Mucosa of descending colon (tissue), 3 donors: ENCODE data around the gene SLC25A24. TPM values are rescaled to one million over a fixed set of nuclear protein-coding genes. Genes with fewer than 3 reads are reported as not detected.

Experiments used
- ATAC-seq: fragments of 200-7000 bp; cut with Tn5 transposase; one replicate; pipeline ENCODE4 v1.9.1; 2020; ENCODE audit warnings: mild to moderate bottlenecking, moderate library complexity
- DNase-seq, 3 donors: peaks; one replicate each; pipeline ENCODE4 v3.0.0-alpha.2; 2020
- H3K36me3 ChIP-seq: fragments of 200-600 bp; one replicate; pipeline ENCODE4 v1.8.0; 2021; ENCODE audit warnings: low read depth, mild to moderate bottlenecking
- H3K4me1 ChIP-seq: fragments of 200-600 bp; one replicate; pipeline ENCODE4 v1.8.0; 2021; ENCODE audit warnings: low read depth, mild to moderate bottlenecking
- H3K4me3 ChIP-seq: fragments of 200-600 bp; one replicate; pipeline ENCODE4 v1.8.0; 2021; ENCODE audit warnings: mild to moderate bottlenecking
- H3K9me3 ChIP-seq: fragments of 200-600 bp; one replicate; pipeline ENCODE4 v1.8.0; 2021; ENCODE audit warnings: mild to moderate bottlenecking
- intact Hi-C, 2 donors: fragments of 100-400 bp; cut with DNase I in 1 of 2; cut with micrococcal nuclease in 1 of 2; formaldehyde crosslinking; loops; one replicate each; pipeline versions ENCODE4 v1.11.0 to v1.11.1; 2022; cut with DNase I, micrococcal nuclease
- total RNA-seq, 3 donors: library from RNA; stranded (reverse); fragmentation: NEBNext Ultra II Directional in 2 of 3; extraction: Animal tissue kit (Norgen Biotek cat#: 25700) in 2 of 3; gene quantifications; one replicate each; pipeline versions ENCODE4 v1.2.1 to v1.2.4, GENCODE V29; 2021 to 2023
- TF ChIP-seq, protein P1 (sequence below): fragments of 200-600 bp; IDR thresholded peaks from one replicate; pipeline ENCODE4 v1.8.0; 2022; ENCODE audit warnings: antibody characterized with exemption, mild to moderate bottlenecking
- donor health status: DM: no; HTN: no; CAD: no; lungs with moderate emphysema.
- donor health status: DM: no; HTN: no; CAD: no.
- donor health status: DM: no; HTN: yes; CAD: no.

The SLC25A24 gene
- total RNA-seq, 3 donors from 2014 or later = 38.1 to 81.2 (median 66.7) TPM

DNA sequence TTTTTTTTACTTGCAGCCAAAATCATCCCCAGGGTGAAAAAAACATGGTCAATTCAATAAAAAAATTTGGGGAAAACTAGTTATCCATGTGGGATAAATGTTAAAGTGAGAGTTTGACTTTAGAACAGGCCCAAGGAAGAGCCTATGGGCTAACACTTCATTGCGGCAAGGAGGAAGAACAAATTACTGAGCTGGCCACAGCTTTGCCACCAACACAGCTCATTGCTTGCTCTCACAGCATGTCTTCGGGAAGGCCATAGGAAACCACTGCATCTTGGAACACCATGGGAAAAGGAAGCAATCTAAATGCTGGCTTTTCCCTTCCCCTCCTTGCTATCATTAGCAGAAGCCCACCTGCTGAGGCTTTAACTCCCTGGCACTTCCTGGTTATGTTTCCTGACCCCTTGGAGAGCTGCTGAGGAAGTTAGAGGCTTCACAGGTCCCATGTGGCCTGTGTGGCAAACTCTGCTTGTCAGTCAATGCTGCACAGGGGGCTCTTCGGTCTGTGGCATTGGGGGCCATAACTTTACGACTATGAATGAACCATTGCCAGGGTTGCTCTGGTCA is 86.0 kb downstream of the SLC25A24 start:
- Histone ChIP-seq H3K36me3 (no peaks in the 10 kb centered on the region), H3K4me3 (no peak overlapping the region), H3K9me3 (no peaks in the 10 kb centered on the region), H3K4me1 (no peaks in the 10 kb centered on the region)
- DNase-seq (no peak), ATAC-seq (no peak)
- TF ChIP-seq, protein P1, sequence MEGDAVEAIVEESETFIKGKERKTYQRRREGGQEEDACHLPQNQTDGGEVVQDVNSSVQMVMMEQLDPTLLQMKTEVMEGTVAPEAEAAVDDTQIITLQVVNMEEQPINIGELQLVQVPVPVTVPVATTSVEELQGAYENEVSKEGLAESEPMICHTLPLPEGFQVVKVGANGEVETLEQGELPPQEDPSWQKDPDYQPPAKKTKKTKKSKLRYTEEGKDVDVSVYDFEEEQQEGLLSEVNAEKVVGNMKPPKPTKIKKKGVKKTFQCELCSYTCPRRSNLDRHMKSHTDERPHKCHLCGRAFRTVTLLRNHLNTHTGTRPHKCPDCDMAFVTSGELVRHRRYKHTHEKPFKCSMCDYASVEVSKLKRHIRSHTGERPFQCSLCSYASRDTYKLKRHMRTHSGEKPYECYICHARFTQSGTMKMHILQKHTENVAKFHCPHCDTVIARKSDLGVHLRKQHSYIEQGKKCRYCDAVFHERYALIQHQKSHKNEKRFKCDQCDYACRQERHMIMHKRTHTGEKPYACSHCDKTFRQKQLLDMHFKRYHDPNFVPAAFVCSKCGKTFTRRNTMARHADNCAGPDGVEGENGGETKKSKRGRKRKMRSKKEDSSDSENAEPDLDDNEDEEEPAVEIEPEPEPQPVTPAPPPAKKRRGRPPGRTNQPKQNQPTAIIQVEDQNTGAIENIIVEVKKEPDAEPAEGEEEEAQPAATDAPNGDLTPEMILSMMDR = no peak
- intact Hi-C loops = no loop called here

DNA sequence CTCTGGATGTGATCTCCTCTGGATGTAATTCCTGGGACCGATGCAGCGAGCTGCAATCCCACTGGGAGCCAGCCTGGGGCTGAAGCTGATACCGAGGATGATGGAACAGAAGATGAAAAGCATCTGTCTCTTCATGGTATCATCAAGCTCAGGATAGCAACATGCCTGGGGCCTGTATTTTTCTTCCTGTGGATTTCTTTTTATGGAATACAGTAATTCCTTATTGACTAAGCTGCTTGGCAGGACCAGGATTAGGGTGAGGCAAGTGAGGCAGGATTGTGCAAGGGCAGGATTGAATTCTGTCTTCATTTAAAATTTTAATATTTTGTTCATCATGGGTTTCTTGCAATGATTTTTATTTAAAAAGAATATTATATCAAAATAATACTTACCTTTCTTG is 86.6 kb downstream of the SLC25A24 start:
- Histone ChIP-seq H3K36me3 (no peaks in the 10 kb centered on the region), H3K9me3 (no peaks in the 10 kb centered on the region), H3K4me3 (no peak overlapping the region), H3K4me1 (no peaks in the 10 kb centered on the region)
- intact Hi-C loops = no loop called here
- TF ChIP-seq, protein P1 = no peak
- DNase-seq (no peak), ATAC-seq (no peak)

DNA sequence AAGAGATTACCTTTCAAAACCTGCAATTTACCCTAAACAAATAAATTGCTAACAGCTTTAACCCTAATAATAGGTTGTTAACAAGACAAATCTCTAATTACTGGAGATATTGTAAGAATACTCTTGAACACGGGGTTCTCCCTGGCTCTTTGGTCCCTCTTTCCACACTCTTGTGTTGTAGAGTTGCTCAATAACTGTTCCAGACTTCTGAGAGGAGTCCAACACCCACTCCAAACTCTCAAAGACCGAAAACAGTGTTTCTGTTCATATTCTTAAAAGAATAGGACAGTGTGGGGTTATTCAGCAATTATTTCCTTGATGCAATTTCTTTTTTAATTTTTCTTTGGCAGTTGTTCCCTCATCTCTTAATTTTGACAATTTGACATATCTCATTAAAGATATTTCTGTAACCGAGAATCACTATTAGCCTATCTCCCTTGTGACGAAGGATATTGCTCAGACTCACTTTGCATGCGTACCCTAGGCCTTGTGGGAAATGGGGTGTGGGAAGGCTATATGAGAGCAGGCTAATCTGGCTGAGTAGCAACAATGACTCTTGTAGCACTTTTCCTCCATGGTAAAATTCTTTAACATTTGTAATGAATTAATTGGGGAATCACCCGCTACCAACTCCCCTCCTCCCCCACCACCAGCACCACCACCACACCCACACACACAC is 90.7 kb downstream of the SLC25A24 start:
- DNase-seq (no peak), ATAC-seq (no peak)
- intact Hi-C loops = no loop called here

DNA sequence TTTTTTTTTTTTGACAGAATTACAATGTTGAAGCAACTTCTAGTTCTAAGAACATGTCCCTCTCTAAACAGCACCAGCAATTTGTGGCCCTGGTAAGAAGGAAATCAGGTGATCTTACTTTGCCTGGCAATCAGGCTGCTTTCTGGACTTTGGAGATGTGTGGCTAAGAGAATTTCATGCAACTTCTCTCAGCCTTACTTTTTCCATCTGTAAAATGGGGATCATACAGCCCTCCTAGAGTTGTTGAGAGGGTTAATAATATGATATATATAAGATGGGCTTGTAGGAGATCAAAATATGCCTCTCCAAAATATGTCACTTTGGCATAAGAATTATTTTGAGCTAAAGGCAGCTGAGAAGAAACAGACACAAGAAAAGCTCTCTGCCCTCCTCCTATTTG is 92.0 kb downstream of the SLC25A24 start:
- peaks cover 2% of the 10 kb centered on the region for H3K9me3 ChIP-seq
- DNase-seq (no peak), ATAC-seq (no peak)
- TF ChIP-seq, protein P1 = no peak
- H3K36me3 ChIP-seq = no peaks in the 10 kb centered on the region
- intact Hi-C loops = no loop called here
- H3K4me3 ChIP-seq = no peak overlapping the region
- no peaks in the 10 kb centered on the region for H3K4me1 ChIP-seq

More for the DNA sequence above, 90.7 kb downstream of the SLC25A24 start:
- TF ChIP-seq, protein P1 = no peak
- no peak overlapping the region for H3K4me3 ChIP-seq
- H3K36me3 ChIP-seq = no peaks in the 10 kb centered on the region
- H3K9me3 ChIP-seq = peaks cover 2% of the 10 kb centered on the region
- no peaks in the 10 kb centered on the region for H3K4me1 ChIP-seq

DNA sequence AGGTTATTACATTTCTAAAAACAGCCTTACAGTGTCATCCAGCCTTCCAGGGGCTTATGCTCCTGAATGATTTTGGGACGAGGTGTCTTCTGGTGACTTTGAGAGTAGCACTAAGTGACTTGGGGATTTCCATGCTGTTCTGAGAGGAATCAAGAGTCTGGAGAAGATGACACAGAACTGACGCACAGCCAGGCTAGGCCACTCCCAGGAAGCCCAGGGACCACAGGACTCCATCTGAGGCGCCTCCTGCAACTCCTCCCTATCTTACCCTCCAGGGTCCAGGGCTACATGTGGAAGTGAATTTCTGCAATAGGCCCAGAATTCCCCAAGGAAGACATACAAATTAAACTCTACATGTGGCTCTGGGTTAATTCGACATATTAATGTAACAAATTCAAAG is 92.5 kb downstream of the SLC25A24 start:
- Histone ChIP-seq H3K9me3 (peaks cover 2% of the 10 kb centered on the region), H3K4me1 (no peaks in the 10 kb centered on the region), H3K4me3 (no peak overlapping the region), H3K36me3 (no peaks in the 10 kb centered on the region)
- ATAC-seq (no peak), DNase-seq (no peak)
- intact Hi-C loops = no loop called here
- TF ChIP-seq, protein P1 = no peak
